SK-N-SH treated with all-trans-retinoic acid at 6 μM for 48 hours (cell line): Measurements from ENCODE around the gene RPGRIP1.

Source experiments
- ATAC-seq: fragments of 200-7000 bp; cut with Tn5 transposase; 3 replicates; pipeline ENCODE4 v1.9.1; 2020; ENCODE audit warnings: mild to moderate bottlenecking, moderate library complexity
- BACH2 ChIP-seq: fragments of 250-450 bp; sonication (Bioruptor Pico); IDR thresholded peaks from 2 replicates; pipeline ENCODE4 v1.9.0; 2021; ENCODE audit warnings: mild to moderate bottlenecking, borderline replicate concordance
- CREB5 ChIP-seq: fragments of 250-450 bp; sonication (Bioruptor Pico); IDR thresholded peaks from 2 replicates; pipeline ENCODE4 v1.5.1; 2020; ENCODE audit warnings: low read depth, mild to moderate bottlenecking, moderate library complexity
- CSDC2 ChIP-seq: fragments of 250-450 bp; sonication (Bioruptor Pico); IDR thresholded peaks from 2 replicates; pipeline ENCODE4 v1.5.0; 2020; ENCODE audit warnings: mild to moderate bottlenecking, moderate library complexity
- CSRNP3 ChIP-seq: fragments of 250-450 bp; sonication (Bioruptor Pico); IDR thresholded peaks from 2 replicates; pipeline ENCODE4 v1.5.1; 2021; ENCODE audit warnings: mild to moderate bottlenecking, moderate library complexity
- ESRRG ChIP-seq: fragments of 250-450 bp; sonication (Bioruptor Pico); IDR thresholded peaks from 2 replicates; pipeline ENCODE4 v1.6.1; 2021; ENCODE audit warnings: mild to moderate bottlenecking
- GLIS3 ChIP-seq: fragments of 250-450 bp; sonication (Bioruptor Pico); IDR thresholded peaks from 2 replicates; pipeline ENCODE4 v1.5.0; 2020; ENCODE audit warnings: mild to moderate bottlenecking, moderate library complexity
- ISL1 ChIP-seq: fragments of 250-450 bp; sonication (Bioruptor Pico); IDR thresholded peaks from 2 replicates; pipeline ENCODE4 v2.1.2; 2022; ENCODE audit warnings: mild to moderate bottlenecking, moderate library complexity
- OSR1 ChIP-seq: fragments of 250-450 bp; sonication (Bioruptor Pico); IDR thresholded peaks from 2 replicates; pipeline ENCODE4 v1.8.0; 2022; ENCODE audit warnings: moderate library complexity, mild to moderate bottlenecking, inconsistent platforms
- PATZ1 ChIP-seq: fragments of 250-450 bp; sonication (Bioruptor Pico); IDR thresholded peaks from 2 replicates; pipeline ENCODE4 v1.8.0; 2020; ENCODE audit warnings: mild to moderate bottlenecking, moderate library complexity, borderline replicate concordance
- POU6F1 ChIP-seq: fragments of 250-450 bp; sonication (Bioruptor Pico); IDR thresholded peaks from 2 replicates; pipeline ENCODE4 v1.8.0; 2021; ENCODE audit warnings: low read depth, mild to moderate bottlenecking, moderate library complexity, borderline replicate concordance
- PPARA ChIP-seq: fragments of 250-450 bp; sonication (Bioruptor Pico); IDR thresholded peaks from 2 replicates; pipeline ENCODE4 v1.5.0; 2020; ENCODE audit warnings: mild to moderate bottlenecking, borderline replicate concordance
- RARB ChIP-seq: fragments of 250-450 bp; sonication (Bioruptor Pico); IDR thresholded peaks from 2 replicates; pipeline ENCODE4 v1.8.0; 2021; ENCODE audit warnings: mild to moderate bottlenecking, moderate library complexity
- TOX ChIP-seq: fragments of 250-450 bp; sonication (Bioruptor Pico); IDR thresholded peaks from 2 replicates; pipeline ENCODE4 v1.8.0; 2021; ENCODE audit warnings: mild to moderate bottlenecking, moderate library complexity, borderline replicate concordance
- ZC3H10 ChIP-seq: fragments of 250-450 bp; sonication (Bioruptor Pico); IDR thresholded peaks from 2 replicates; pipeline ENCODE4 v1.5.1; 2021; ENCODE audit warnings: mild to moderate bottlenecking, moderate library complexity
- ZFP3 ChIP-seq: fragments of 250-450 bp; sonication (Bioruptor Pico); IDR thresholded peaks from 2 replicates; pipeline ENCODE4 v1.5.0; 2020; ENCODE audit warnings: mild to moderate bottlenecking, moderate library complexity
- ZNF565 ChIP-seq: fragments of 450-650 bp; formaldehyde crosslinking; conservative IDR thresholded peaks from 2 replicates; pipeline ENCODE4 v1.5.0; 2020; ENCODE audit warnings: low read depth, mild to moderate bottlenecking, moderate library complexity
- ZNF70 ChIP-seq: fragments of 450-650 bp; formaldehyde crosslinking; IDR thresholded peaks from 2 replicates; pipeline ENCODE4 v1.5.0; 2020; ENCODE audit warnings: mild to moderate bottlenecking, moderate library complexity
- TF ChIP-seq, protein P1 (sequence below): fragments of 250-450 bp; sonication (Bioruptor Pico); IDR thresholded peaks from 2 replicates; pipeline ENCODE4 v1.5.0; 2020; ENCODE audit warnings: mild to moderate bottlenecking, moderate library complexity

RPGRIP1 gene

GRCh38 chr14:21261824-21262223 is 18.1 kb upstream of the RPGRIP1 start:
- ATAC-seq = no peak

DNA sequence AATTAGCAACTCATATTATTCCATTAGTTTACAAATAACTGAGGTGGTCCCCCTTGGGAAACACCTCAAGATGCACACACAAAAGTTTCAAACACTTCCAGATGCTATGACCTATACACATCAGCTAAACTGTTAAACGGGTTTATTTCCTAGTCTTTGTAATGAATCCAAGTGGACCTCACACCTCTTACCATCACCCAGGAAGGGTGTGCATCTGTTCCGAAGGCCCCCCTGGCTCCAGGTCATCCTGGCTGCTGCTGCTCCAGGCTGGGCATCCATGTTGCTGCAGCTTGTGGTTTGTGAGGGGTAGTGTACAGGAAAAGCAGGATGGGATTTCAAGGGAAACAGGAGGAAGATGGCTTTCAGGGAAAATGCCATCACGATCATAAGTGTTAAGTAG is 17.5 kb upstream of the RPGRIP1 start:
- no peak for ATAC-seq
- TF ChIP-seq RARB (CRISPR knock-in tag) (no peak), CSDC2 (CRISPR knock-in tag) (no peak), ZNF565 (no peak), CSRNP3 (no peak), ZC3H10 (CRISPR knock-in tag) (no peak), POU6F1 (CRISPR knock-in tag) (no peak), TOX (CRISPR knock-in tag) (no peak), CREB5 (CRISPR knock-in tag) (no peak), OSR1 (CRISPR knock-in tag) (no peak), GLIS3 (CRISPR knock-in tag) (no peak), ZFP3 (no peak), ESRRG (CRISPR knock-in tag) (no peak), BACH2 (CRISPR knock-in tag) (no peak)
- TF ChIP-seq, protein P1, sequence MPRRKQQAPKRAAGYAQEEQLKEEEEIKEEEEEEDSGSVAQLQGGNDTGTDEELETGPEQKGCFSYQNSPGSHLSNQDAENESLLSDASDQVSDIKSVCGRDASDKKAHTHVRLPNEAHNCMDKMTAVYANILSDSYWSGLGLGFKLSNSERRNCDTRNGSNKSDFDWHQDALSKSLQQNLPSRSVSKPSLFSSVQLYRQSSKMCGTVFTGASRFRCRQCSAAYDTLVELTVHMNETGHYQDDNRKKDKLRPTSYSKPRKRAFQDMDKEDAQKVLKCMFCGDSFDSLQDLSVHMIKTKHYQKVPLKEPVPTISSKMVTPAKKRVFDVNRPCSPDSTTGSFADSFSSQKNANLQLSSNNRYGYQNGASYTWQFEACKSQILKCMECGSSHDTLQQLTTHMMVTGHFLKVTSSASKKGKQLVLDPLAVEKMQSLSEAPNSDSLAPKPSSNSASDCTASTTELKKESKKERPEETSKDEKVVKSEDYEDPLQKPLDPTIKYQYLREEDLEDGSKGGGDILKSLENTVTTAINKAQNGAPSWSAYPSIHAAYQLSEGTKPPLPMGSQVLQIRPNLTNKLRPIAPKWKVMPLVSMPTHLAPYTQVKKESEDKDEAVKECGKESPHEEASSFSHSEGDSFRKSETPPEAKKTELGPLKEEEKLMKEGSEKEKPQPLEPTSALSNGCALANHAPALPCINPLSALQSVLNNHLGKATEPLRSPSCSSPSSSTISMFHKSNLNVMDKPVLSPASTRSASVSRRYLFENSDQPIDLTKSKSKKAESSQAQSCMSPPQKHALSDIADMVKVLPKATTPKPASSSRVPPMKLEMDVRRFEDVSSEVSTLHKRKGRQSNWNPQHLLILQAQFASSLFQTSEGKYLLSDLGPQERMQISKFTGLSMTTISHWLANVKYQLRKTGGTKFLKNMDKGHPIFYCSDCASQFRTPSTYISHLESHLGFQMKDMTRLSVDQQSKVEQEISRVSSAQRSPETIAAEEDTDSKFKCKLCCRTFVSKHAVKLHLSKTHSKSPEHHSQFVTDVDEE = no peak

More at GRCh38 chr14:21261824-21262223, 18.1 kb upstream of the RPGRIP1 start:
- TF ChIP-seq CREB5 (CRISPR knock-in tag) (0 out of 2 replicates have a peak, but pooled peaks have one; percentile 4), ISL1 (CRISPR knock-in tag) (no peak)

DNA sequence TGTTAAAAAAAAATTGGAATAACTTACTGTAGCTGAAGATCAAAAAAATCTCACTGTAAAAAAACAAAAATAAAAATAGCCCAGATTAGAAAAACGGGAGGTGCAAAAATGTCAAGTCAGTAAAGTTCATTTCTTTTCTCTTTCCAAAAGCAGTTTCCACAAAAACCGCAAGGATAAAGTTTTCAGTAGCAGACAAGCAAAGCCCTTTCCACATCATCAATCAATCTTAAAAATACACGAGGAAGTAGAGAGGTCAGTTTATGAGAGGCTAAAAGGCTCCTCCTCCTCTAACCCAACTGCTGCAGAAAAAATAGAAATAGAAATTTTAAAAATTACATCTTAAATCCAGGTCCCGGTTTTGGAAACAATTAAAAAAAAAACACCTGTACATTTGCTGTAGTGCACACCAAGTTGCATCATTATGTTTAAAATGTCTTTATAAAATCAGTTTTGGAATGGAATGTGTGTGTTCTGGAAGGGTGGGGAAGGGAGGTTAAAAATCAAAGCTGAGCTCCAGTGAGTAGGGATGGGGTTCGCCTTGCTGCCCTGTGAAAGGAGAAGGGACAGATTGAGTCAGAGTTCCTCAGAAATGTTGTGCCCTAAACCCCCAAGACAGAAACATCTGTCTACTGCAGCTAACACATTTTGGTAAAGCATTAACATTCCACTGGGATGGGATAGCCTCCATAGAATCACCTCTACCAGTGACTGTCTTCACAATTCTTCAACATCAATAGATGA is 16.4 kb upstream of the RPGRIP1 start:
- TF ChIP-seq PPARA (CRISPR knock-in tag) (no peak), ZNF70 (CRISPR knock-in tag) (no peak), PATZ1 (no peak), TOX (CRISPR knock-in tag) (no peak)
- peak; percentile 7; the same call in 2 of the 3 replicates for ATAC-seq
